Nephron progenitor cell (in vitro differentiated cells): ENCODE results near the gene CDKAL1.
"Not testable (repeated sequence)": the region's sequence is repeated elsewhere in the genome, so short reads cannot be mapped to it uniquely, and the experiment has no call there.

Experiments used
- DNase-seq: peaks from one replicate; pipeline ENCODE4 v3.0.0; 2021
- H3K27ac Mint-ChIP-seq: 2 replicates; pipeline ENCODE4 v1.8.0; 2021; ENCODE audit warnings: mild to moderate bottlenecking, moderate library complexity, mixed read lengths
- H3K27me3 Mint-ChIP-seq: 2 replicates; pipeline ENCODE4 v1.8.0; 2021; ENCODE audit warnings: mild to moderate bottlenecking, low read depth, mixed read lengths; ENCODE audit not compliant: poor library complexity
- H3K36me3 Mint-ChIP-seq: 2 replicates; pipeline ENCODE4 v1.8.0; 2021; ENCODE audit warnings: low read depth, mixed read lengths
- H3K4me1 Mint-ChIP-seq: 2 replicates; pipeline ENCODE4 v1.8.0; 2021; ENCODE audit warnings: mixed read lengths
- H3K4me3 Mint-ChIP-seq: 2 replicates; pipeline ENCODE4 v1.8.0; 2021; ENCODE audit warnings: mild to moderate bottlenecking, moderate library complexity, mixed read lengths
- H3K9me3 Mint-ChIP-seq: 2 replicates; pipeline ENCODE4 v1.8.0; 2021; ENCODE audit warnings: mild to moderate bottlenecking, moderate library complexity, mixed read lengths
- CTCF ChIP-seq: fragments of 200-600 bp; sonication (generic); IDR thresholded peaks from 2 replicates; pipeline ENCODE4 v1.5.0; 2021; ENCODE audit warnings: antibody characterized with exemption

The CDKAL1 gene

GRCh38 chr6:20497216-20498040, 36.8 kb upstream of the CDKAL1 start:
- H3K36me3 Mint-ChIP-seq = peaks cover 7% of the 10 kb centered on the region
- no peak for DNase-seq
- H3K27ac Mint-ChIP-seq = no peak overlapping the region
- H3K4me3 Mint-ChIP-seq = no peak overlapping the region
- no peak for TF ChIP-seq CTCF
- H3K4me1 Mint-ChIP-seq = no peaks in the 10 kb centered on the region
- H3K27me3 Mint-ChIP-seq = no peaks in the 10 kb centered on the region
- peaks cover 9% of the 10 kb centered on the region for H3K9me3 Mint-ChIP-seq

GRCh38 chr6:20498041-20498385, 36.2 kb upstream of the CDKAL1 start:
- no peak overlapping the region for H3K27ac Mint-ChIP-seq
- DNase-seq = no peak
- H3K27me3 Mint-ChIP-seq = no peaks in the 10 kb centered on the region
- peaks cover 3% of the 10 kb centered on the region for H3K36me3 Mint-ChIP-seq
- H3K4me3 Mint-ChIP-seq = no peak overlapping the region
- no peaks in the 10 kb centered on the region for H3K4me1 Mint-ChIP-seq
- TF ChIP-seq CTCF = no peak
- peaks cover 14% of the 10 kb centered on the region for H3K9me3 Mint-ChIP-seq

DNA sequence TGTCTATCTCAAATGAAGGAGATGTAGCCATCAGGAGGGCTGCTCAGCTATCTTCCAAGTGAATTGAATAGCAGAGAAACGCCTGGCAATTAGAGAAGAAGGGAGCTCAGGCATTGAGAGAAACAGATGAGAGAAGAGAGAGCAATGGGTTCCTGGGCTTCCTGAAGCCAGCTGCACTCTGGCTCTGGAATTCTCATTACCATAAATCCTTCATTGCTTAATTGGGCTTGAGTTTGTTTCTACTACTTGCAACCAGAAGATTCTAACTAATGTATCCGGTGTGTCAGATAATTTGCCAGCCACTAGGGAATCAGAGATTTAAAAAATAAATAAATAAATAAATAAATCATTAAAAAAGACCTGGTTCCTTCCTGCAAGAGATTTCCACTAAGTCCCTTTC, 25.0 kb upstream of the CDKAL1 start:
- peak; percentile 11 for DNase-seq
- Mint-ChIP-seq H3K36me3 (no peaks in the 10 kb centered on the region), H3K27ac (peak overlapping the region; percentile 91), H3K4me1 (peaks cover 34% of the 10 kb centered on the region), H3K4me3 (no peak overlapping the region), H3K27me3 (peaks cover 5% of the 10 kb centered on the region), H3K9me3 (no peaks in the 10 kb centered on the region)
- no peak for TF ChIP-seq CTCF

DNA sequence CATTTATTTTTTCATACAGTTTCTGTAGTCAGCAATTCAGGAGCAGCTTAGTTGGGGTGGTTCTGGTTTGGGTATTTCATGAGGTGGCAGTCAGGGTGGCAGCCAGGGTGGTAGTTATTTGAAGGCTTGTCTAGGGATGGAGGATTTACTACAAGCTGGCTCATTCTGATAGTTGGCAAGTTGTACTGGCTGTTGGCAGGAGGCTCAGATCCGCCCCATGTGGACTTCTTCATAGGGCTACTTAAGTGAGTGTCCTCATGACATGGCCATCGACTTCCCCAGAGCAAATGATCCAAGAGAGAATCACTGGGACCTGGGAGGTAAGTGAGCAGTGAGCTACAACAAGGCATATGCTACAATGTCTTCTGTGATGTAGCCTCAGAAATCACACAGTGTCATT, 22.4 kb upstream of the CDKAL1 start:
- H3K9me3 Mint-ChIP-seq = no peaks in the 10 kb centered on the region
- no peaks in the 10 kb centered on the region for H3K36me3 Mint-ChIP-seq
- no peak overlapping the region for H3K27ac Mint-ChIP-seq
- peaks cover 5% of the 10 kb centered on the region for H3K27me3 Mint-ChIP-seq
- H3K4me3 Mint-ChIP-seq = no peak overlapping the region
- TF ChIP-seq CTCF = no peak
- H3K4me1 Mint-ChIP-seq = peaks cover 34% of the 10 kb centered on the region
- no peak for DNase-seq

DNA sequence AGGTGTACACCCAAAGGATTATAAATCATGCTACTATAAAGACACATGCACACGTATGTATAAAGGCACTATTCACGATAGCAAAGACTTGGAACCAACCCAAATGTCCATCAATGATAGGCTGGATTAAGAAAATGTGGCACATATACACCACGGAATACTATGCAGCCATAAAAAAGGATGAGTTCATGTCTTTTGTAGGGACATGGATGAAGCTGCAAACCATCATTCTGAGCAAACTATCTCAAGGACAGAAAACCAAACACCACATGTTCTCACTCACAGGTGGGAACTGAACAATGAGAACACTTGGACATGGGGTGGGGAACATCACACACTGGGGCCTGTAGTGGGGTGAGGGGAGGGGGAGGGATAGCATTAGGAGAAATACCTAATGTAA, 9.0 kb upstream of the CDKAL1 start:
- not testable (repeated sequence) for H3K9me3 Mint-ChIP-seq, H3K36me3 Mint-ChIP-seq, H3K4me3 Mint-ChIP-seq, H3K27ac Mint-ChIP-seq, DNase-seq, H3K27me3 Mint-ChIP-seq
- H3K4me1 Mint-ChIP-seq = peaks cover 17% of the 10 kb centered on the region

DNA sequence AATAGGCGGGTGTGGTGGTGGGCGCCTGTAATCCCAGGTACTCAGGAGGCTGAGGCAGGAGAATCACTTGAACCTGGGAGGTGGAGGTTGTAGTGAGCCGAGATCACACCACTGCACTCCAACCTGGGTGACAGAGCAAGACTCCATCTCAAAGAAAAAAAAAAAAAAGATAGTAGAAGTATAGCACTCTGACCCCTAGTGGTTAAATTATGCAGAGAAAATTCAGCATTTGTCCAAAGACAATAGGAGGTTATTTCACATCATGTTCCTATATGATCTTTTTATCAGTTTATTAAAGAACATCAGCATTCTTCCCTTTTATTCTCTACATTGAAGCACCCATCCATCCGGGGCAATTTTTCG, 5.2 kb upstream of the CDKAL1 start:
- not testable (repeated sequence) for H3K36me3 Mint-ChIP-seq, H3K27ac Mint-ChIP-seq, H3K4me3 Mint-ChIP-seq, DNase-seq, H3K9me3 Mint-ChIP-seq
- Mint-ChIP-seq H3K4me1 (peaks cover 19% of the 10 kb centered on the region), H3K27me3 (peaks cover 14% of the 10 kb centered on the region)
- peak; percentile 44 for TF ChIP-seq CTCF
